T-helper 22 cell (primary cell): Measurements from ENCODE around the gene STAC.
"Not testable (repeated sequence)": the region's sequence is repeated elsewhere in the genome, so short reads cannot be mapped to it uniquely, and the experiment has no call there.

Source experiments
- DNase-seq: peaks from one replicate; pipeline ENCODE4 v3.0.0-alpha.2; 2020; ENCODE audit warnings: low read depth

The STAC gene

GRCh38 chr3:36480911-36481648 is 100.8 kb downstream of the STAC start:
- no peak for DNase-seq

- DNase-seq, result no peak
These were observed 102.0 kb downstream of the STAC start for GRCh38 chr3:36482256-36482655.

- no peak for DNase-seq
These were observed 102.6 kb downstream of the STAC start for GRCh38 chr3:36482880-36483279.

GRCh38 chr3:36483709-36484108 is 103.4 kb downstream of the STAC start:
- no peak for DNase-seq

- DNase-seq, result no peak
These were observed 104.1 kb downstream of the STAC start for GRCh38 chr3:36484386-36484785.

- no peak for DNase-seq
These were observed 105.9 kb downstream of the STAC start for GRCh38 chr3:36486009-36486795.

- DNase-seq, result no peak
These were observed 107.3 kb downstream of the STAC start for GRCh38 chr3:36487616-36488015.

GRCh38 chr3:36488077-36488789 is 107.9 kb downstream of the STAC start:
- DNase-seq, result no peak

GRCh38 chr3:36489101-36489500 is 108.8 kb downstream of the STAC start:
- no peak for DNase-seq

GRCh38 chr3:36489679-36490425 is 109.5 kb downstream of the STAC start:
- DNase-seq, result no peak

GRCh38 chr3:36493051-36493450 is 112.7 kb downstream of the STAC start:
- DNase-seq, result no peak

- no peak for DNase-seq
These were observed 114.3 kb downstream of the STAC start for GRCh38 chr3:36494461-36495109.

- no peak for DNase-seq
These were observed 116.7 kb downstream of the STAC start for GRCh38 chr3:36496684-36497633.

- DNase-seq, result not testable (repeated sequence)
These were observed 119.7 kb downstream of the STAC start for GRCh38 chr3:36500053-36500452.

- no peak for DNase-seq
These were observed 121.3 kb downstream of the STAC start for GRCh38 chr3:36501616-36502015.

- DNase-seq, result no peak
These were observed 125.1 kb downstream of the STAC start for GRCh38 chr3:36505393-36505792.

- DNase-seq, result no peak
These were observed 131.6 kb downstream of the STAC start for GRCh38 chr3:36511791-36512486.

- DNase-seq, result no peak
These were observed 132.3 kb downstream of the STAC start for GRCh38 chr3:36512555-36512954.

- no peak for DNase-seq
These were observed 133.9 kb downstream of the STAC start for GRCh38 chr3:36514171-36514570.

- no peak for DNase-seq
These were observed 139.4 kb downstream of the STAC start for GRCh38 chr3:36519682-36520081.
